Measurements from ENCODE around the gene SWI5.
"Not testable (repeated sequence)": the region's sequence is repeated elsewhere in the genome, so short reads cannot be mapped to it uniquely, and the experiment has no call there.

The SWI5 gene

DNA sequence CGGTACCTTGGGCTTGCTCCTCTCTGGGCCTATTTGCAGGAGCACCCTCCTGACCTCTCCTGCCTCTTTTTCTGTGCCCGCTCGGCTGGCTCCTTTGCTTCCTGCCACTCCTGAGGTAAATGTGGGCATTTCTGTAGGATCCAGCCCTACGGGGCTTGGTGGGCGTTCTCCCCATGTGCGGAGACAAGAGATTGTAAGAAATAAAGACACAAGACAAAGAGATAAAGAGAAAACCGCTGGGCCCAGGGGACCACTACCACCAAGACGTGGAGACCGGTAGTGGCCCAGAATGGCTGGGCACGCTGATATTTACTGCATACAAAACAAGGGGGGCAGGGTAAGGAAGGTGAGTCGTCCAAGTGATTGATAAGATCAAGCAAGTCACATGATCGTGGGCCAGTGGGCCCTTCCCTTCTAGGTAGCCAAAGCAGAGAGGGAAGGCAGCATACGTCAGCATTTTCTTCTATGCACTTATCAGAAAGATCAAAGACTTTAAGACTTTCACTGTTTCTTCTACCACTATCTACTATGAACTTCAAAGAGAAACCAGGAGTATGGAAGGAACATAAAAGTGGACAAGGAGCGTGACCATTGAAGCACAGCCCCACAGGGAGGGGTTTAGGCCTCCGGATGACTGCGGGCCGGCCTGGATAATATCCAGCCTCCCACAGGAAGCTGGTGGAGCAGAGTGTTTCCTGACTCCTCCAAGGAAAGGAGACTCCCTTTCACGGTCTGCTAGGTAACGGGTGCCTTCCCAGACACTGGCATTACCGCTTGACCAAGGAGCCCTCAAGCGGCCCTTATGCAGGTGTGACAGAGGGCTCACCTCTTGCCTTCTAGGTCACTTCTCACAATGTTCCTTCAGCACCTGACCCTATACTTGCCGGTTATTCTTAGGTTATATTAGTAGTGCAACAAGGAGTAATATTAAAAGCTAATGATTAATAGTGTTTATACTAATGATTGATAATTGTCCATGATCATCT is 3.3 kb downstream of the SWI5 start:
- not testable (repeated sequence) for DNase-seq (ENCODE audit: low read depth)

DNA sequence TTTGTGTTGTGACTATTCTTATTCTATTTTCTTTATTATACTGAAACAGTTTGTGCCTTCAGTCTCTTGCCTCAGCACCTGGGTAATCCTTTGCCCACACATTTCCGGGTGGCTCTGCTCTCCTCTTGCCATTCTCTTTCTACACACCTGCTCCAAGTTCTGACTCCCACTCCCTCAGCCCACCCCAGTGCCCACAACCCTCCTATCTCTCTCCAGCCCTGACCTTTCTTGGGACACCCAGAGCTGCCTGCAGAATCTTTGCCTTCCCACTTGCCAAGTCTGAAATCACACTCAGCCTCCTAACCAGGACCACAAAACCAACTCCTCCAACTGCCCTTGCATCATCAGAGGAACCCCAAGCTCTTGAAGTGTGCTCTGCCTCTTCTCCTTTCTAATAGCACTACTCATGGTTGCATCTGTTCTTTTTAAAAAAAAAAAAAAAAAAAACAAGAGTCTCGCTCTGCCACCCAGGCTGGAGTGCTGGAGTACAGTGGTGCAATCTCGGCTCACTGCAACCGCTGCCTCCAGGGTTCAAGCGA is 4.1 kb downstream of the SWI5 start:
- DNase-seq (ENCODE audit: low read depth) = no peak

DNA sequence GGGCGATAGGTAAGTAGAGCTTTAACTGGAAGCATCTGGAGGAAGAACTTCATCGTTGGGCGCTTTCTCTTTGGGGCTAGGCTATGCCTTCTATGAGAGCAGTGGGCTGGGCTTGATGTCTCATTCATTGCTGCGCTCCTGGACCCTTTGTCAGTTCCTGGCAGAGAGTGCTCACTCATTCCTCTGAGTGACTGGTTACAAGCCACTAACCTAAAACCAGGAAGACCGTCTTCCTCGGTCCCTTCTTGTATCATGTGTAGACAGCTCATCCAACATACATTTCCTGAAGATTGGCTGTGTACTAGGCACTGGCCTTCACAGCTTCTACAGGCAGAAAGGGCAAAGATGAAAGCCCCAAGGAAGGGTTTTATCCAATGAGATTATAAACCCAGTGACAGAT is 6.4 kb downstream of the SWI5 start:
- no peak for DNase-seq (ENCODE audit: low read depth)

DNA sequence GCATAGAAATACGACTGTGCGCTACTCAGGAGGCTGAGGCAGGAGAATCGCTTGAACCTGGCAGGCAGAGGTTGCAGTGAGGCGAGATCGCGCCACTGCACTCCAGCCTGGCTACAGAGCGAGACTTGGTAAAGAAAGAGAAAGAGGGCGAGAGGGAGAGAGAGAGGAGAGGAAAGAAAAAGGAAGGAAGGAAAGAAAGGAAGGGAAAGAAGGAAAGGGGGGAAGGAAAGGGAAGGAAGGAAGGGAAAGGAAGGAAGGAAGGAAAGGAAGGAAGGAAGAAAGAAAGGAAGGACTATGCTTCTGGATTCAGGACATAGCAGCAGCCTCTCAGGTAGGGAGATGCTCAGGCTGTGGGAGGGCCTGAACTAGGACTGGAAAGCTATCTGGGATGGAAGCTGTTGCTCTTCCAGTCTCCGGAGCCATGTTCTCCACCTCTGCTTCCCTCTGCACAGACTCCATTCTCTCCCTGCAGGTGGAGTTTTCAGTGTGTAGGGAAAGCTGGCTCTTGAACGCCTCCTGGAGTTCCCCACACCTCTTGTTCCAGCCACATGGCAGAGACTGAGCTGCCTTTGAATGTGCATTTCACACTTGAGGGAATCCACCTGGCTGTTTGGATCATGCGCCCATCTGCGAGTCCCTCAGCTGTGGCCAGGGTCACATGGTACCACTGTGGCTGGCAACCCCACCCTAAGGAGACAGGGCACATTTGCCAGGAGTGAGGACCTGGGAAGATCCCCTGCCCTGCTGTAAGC is 9.1 kb downstream of the SWI5 start:
- no peak for DNase-seq (ENCODE audit: low read depth)

DNA sequence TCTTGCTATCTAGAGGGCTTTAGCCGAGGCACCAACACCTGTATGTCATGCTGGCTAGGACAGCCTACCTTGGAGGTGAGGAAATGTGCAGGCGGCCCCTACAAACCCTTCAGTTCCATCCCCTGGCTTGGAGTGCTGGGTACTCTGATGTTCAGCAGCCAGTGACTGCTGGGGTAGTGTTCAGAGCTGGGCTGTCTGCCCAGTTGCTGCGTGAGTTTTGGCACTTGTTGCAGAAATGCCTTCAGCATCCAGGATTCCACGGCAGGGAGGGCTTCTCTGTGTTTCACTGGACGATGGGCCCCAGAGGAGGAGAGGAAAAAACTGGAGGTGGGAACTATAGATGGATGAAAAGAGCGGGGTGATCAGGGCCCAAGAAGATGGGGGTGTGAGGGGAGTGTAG is 10.4 kb downstream of the SWI5 start:
- no peak for DNase-seq (ENCODE audit: low read depth)

DNA sequence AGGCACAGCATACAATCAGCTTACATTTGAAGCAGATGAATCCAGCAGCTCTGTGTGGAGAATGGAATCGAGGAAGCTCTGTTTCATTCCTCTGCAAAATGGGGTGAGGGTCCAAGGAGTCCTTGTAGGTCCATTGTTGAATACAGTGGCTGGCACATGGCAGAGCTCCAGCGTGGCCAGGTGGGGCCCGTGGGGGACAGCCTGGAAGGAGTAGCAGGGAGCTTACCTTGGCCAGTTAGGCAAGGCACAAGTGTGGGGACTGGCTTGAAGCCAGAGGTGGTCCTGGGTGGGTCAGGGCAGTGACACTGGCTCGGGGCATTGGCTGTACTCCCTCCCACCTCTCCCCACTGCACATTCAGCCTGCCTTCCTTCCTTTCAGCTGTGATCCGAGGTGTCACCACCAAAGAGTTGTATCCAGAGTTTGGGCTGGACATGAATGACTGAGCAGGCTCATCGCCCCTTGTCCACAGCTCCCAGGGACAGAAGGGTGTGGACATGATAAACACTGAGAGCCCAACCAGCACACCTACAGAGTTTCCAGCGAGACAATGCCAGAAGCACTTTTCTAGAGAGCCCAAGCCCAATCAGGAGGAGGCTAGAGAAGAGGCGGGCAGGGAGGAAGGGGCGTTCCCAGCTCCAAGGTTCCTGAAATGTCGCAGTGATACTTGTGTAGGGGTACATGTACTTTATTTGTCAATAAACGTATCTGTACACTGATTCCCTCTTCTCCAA is 12.4 kb downstream of the SWI5 start:
- no peak for DNase-seq (ENCODE audit: low read depth)

DNA sequence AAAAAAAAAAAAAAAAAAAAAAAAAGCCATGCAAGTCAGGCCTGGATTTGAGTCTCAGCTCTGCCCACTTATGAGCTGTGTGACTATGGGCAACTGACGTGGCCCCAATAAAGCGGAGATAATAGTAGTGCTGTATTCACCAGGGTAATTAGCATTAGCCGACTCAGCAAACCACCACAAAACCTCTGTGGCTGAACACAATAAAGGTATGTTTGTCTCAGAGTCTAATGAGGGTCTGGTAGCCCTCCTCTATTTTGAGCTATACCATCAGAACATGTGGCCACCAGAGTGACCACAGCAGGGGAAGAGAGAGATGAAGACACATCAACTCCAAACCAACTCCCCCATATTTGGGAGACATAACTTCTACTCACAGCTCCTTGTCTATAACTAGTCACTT is 15.9 kb downstream of the SWI5 start:
- no peak for DNase-seq (ENCODE audit: low read depth)

DNA sequence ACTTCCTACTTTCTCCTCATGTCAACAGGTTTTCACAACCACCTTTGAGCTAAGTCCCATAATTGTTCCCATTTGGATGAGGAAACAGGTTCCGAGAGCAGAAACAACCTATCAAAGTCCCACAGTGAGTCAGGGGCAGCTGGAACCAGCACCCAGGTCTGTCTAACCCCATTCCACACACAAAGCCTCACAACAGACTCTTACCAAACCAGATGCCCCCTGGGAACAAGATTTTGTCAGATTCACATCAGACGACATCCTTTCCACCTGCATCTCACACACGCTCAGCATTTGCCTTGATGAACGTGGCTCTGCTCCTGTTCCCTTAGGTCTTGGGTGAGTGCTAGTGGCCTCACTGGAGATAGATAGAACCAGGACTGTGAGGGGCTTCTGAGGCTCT is 17.0 kb downstream of the SWI5 start:
- no peak for DNase-seq (ENCODE audit: low read depth)

DNA sequence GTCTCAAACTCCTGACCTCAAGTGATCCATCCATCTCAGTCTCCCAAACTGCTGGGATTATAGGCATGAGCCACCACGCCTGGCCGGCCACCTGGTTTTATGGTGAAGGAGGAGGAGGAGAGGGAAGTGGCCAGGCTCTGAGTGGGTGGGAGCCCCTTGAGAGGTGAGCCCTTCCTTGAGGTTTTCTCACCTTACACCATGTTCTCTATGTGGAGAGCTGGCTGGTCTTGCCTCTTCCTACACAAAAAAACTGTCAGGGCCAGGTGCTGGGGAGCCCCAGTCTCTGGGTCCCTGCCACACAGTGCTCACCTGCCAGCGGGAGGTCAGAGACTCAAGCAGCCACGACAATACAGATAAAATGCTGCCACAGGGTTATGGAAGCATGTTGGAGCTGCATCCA is 18.1 kb downstream of the SWI5 start:
- no peak for DNase-seq (ENCODE audit: low read depth)

DNA sequence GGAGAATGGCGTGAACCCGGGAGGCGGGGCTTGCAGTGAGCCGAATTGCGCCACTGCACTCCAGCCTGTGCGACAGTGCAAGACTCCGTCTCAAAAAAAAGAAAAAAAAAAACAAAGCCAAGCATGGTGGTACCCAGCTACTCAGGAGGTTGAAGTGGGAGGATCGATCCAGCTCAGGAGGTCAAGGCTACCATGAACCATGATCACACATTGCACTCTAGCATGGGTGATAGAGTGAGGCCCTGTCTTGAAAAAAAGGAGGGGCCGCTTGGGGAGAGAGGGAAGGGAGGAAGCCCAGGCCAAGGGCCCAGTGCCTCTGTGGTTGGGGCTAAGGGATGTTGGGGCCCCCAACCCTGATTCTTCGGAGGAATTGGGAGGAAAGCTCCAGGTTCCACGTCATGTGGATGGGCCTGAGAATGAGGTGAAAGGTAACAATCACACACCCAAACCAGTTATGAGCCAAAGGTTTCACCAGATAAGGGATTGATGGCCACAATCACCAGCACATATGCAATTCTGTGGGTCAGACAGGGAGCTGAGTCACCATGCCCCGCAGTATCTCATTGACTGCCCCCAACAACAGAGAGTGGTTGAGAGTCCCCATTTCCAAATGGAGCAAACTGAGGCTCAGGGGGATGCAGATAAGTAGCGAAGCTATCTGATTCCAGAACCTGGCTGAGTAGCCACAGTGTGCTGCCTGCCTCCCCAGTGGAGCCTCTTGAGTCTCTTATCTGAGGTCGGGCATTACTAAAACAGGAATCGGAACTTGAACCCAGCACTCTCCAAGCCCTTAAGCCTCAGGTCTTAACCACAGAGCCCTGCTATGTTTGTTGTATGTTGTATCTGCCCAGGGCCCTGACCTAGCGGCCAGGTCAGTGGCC is 20.5 kb downstream of the SWI5 start:
- DNase-seq (ENCODE audit: low read depth) = no peak

DNA sequence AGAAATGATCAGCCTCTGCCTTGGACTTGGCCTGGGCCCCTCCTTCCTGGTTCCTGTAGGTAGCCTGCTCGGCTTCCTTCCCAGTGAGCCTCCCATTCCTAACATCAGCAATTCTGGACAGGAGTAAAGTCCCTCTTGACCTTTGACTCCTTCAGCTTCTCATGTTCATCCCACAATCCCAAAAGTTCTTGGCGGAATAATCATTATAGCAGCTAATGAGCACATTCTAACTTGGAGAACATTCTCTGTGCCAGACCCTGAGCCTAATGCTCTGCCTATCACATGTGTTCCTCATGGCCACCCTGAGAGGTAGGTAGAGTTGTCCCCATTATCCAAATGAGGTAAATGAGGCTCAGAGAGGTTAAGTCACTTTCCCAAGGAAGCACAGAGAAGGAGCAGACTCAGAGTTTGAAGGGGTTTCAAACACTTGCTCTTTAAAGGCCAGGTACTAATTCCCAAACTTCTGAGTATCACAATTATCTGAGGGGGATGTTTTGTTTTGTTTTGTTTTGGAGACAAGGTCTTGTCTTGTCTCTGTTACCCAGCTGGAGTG is 21.2 kb downstream of the SWI5 start:
- no peak for DNase-seq (ENCODE audit: low read depth)

DNA sequence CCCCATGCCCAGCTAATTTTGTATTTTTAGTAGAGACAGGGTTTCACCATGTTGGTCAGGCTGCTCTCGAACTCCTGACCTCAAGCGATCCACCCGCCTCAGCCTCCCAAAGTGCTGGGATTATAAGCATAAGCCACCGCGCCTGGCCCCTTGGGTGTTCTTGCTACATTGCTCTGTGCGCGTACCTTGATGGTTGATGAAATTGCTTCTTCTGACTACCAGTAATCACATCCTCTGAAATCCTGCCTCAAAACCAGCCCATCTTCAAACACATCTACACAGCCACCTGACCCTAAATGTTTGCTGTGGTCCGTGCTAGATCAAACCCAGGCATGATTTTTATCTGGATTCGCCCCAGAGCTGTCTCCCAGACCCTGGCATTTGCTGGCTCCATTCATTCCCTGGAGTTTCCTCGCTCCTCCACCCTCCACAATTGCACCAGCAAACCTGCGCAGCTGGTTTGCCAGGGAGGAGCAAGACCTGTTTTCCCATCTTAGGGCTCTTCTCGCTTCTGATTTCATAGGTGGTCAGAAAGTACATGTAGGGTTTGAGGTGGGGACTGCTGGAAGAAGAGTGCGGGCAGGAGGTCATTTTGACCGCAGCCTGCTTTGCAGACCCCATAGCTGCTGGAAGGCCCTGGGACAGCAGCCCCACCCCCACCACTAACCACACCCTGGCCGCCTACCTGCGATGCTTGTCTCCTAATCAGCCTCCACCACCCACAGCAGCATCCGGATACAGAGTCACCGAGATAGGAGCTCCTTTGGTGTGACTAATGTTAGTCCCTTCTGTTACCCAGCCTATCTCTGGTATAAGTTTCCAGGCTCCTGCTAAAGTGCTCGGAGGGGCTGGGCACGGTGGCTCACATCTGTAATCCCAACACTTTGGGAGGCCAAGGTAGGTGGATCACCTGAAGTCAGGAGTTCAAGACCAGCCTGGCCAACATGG is 22.7 kb downstream of the SWI5 start:
- DNase-seq (ENCODE audit: low read depth) = no peak

DNA sequence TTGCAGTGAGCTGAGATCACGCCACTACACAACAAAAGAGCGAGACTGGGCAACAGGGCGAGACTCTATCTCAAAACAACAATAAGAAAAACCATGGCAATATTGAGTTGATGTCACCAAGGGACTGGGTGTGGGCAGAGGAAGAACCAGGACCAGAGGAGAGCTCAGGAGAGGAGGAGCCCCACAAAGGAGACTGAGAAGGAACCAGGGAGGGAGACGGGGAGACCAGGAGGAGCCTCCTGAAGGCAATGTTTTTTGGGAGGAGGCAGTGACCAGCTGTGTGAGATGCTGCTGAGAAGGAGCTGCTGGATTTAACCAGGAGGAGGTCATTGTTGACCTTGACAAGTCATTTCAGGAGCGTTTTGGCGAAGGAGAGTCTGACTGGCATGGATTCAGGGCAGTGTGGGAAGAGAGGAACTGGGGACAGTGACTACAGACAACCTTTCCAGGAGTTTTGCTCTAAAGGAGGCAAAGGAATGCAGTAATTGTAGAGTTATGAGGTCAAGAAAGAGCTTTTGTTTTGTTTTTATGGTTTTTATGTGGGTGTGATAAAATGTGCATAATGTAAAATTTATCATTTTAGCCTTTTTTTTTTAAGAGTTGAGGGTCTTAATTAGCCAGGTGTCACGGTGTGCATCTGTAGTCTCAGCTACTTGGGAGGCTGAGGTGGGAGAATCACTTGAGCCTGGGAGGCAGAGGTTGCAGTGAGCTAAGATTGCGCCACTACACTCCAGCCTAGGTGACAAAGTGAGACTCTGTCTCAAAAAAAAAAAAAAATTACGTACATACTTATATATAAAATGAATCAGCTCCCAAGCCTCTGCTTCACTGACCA is 28.3 kb downstream of the SWI5 start:
- no peak for DNase-seq (ENCODE audit: low read depth)

DNA sequence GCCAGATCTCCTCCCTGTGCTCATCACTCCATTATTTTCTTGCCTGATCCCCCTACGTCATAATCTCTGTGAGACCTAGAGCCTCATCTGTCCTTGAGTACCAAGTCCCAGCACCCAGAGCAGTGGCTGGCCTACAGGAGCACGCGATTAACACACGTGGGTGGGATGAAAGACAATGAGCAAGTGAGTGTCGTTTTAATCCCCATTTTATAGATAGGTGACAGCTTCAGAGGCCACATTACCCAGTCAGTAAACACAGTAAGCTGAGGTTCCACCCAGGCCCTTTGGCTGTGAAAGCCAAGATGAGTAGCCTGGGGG is 28.9 kb downstream of the SWI5 start:
- no peak for DNase-seq (ENCODE audit: low read depth)

DNA sequence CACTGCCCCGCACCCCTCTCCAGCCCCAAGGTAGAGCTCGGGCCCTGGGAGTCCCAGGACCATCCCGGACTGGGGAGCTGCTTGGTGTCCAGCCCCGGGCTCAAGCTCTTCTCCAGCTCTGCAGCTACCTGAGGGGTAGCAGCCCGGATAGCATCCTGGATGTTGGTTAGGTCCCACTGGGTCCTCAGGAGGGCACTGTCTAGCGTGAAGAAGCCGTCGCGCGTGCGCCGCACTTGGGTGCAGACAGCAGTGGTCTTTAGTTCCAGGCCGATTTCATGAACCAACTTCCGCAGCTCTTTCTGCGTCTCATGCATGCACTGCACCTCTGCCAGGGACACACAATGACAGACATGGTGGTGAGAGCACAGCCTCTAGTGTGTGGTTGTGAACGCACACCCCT is 33.5 kb downstream of the SWI5 start:
- no peak for DNase-seq (ENCODE audit: low read depth)

DNA sequence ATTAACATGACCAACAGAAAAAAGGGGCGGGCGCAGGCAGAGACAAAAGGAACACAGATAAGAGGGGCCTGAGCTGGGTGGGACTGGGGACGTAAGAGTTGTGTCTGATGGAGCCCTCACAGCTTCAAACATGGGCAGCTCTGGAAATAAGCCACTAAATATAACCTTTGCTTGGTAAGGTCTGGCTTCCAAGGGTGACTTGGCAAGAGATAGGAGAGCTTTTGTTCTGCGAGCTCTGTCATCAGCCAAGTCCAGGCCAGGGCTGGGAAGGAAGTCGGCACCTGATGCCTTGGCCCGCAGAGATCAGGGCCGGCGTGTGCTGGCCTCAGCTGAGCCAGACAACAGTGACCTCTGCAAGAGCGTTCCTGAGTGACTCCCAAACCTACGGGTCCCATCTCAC is 34.4 kb downstream of the SWI5 start:
- no peak for DNase-seq (ENCODE audit: low read depth)

DNA sequence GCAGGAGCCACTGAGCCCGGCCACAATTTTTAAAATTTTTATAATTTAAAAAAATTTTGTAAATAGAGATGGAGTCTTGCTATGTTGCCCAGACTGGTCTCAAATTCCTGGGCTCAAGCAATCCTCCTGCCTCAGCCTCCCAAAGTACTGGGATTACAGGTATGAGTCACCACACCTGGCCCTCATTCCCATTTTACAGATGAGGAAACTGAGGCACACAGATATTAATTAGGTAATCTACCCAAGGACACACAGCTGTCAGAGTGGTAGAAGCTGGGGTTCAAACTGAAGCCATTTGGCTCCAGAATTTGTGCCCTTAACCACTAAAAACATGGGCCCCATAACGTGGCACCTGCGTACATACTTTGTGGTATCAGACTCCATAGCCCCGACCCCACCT is 38.6 kb downstream of the SWI5 start:
- DNase-seq (ENCODE audit: low read depth) = no peak

DNA sequence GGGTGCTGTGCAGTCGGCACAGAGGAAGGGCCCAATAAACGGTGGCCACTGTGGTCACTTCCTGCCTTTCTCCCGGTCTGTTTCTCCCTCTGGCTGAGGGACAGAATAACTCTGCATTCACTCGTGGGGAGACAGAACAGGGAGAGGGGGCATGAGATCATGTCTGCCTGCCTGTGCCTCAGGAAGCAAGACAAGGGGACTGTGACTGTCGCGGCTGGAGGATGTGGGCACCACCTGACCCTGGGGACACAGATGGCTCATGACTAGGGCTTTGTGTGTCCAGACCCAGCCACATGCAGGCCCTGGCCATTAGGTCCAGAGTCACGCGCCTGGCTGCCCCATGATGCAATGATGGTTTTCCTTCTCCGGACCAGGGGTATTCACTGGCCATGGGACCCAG is 40.3 kb downstream of the SWI5 start:
- DNase-seq (ENCODE audit: low read depth) = no peak

DNA sequence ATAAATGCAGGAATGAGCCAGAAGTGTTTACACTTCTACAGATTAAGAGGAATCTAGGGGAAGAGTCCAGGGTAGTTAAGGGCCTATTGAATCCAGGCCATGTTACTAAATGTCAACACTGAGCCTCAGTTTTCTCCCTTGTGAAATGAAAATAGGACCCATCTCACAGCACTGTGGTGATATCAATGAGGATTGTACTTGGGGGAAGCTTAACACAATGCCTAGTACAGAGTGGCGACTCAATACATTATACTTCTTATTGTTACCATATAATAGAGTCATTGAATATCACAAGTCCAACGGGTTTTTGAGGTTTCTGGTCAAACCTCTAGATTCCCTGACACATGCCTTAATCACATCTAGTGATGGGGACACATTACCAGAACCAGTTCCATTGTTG is 41.6 kb downstream of the SWI5 start:
- no peak for DNase-seq (ENCODE audit: low read depth)

All from stimulated activated CD8-positive, alpha-beta memory T cell treated with anti-CD3 and anti-CD28 coated beads, Interleukin-12 subunit alpha, Interleukin-12 subunit beta, amount 100 ng/mL, for 1 hour (primary cell).